IMR-90 (cell line): Measurements from ENCODE around the gene OTOA. TPM values are rescaled to one million over a fixed set of nuclear protein-coding genes. Genes with fewer than 3 reads are reported as not detected.
"Not testable (repeated sequence)": the region's sequence is repeated elsewhere in the genome, so short reads cannot be mapped to it uniquely, and the experiment has no call there.

ENCODE experiments used
- ATAC-seq: fragments of 200-7000 bp; cut with Tn5 transposase; 2 replicates; pipeline ENCODE4 v1.9.1; 2020; ENCODE audit warnings: low read depth, mild to moderate bottlenecking, moderate library complexity
- BruUV-seq: library from RNA; stranded (reverse); fragments of 400-500 nt; replicated peaks from 2 replicates; lab custom pipeline; 2021; lab: Mats Ljungman, UMichigan
- CTCF ChIA-PET: fragments of 300-600 bp; formaldehyde crosslinking; extraction: SDS; loops from one replicate; lab custom pipeline; 2021; ENCODE audit warnings: antibody characterized with exemption; lab: Yijun Ruan, JAX
- POLR2A ChIA-PET: fragments of 300-600 bp; sonication (Branson Sonifier 250); formaldehyde crosslinking; loops from one replicate; lab custom pipeline; 2022; ENCODE audit warnings: antibody characterized with exemption; ENCODE audit not compliant: unreplicated experiment; lab: Charles Lee
- DNase-seq: peaks from one replicate; pipeline ENCODE4 v3.0.0; 2013
- H2AFZ ChIP-seq: replicated peaks from 2 replicates; pipeline ENCODE3; 2013; ENCODE audit warnings: low read length, mild to moderate bottlenecking; ENCODE audit not compliant: poor library complexity
- H2AK5ac ChIP-seq: 2 replicates; pipeline ENCODE4 v1.6.1; 2013; ENCODE audit warnings: low read depth, low read length, inconsistent platforms
- H2AK9ac ChIP-seq: replicated peaks from 2 replicates; pipeline ENCODE3; 2013; ENCODE audit warnings: mild to moderate bottlenecking, low read depth, low read length, moderate library complexity; ENCODE audit not compliant: poor library complexity
- H2BK120ac ChIP-seq: 2 replicates; pipeline ENCODE4 v1.6.1; 2013; ENCODE audit warnings: low read depth, low read length, inconsistent platforms
- H2BK15ac ChIP-seq: 3 replicates; pipeline ENCODE4 v1.6.1; 2013; ENCODE audit warnings: low read depth, low read length, inconsistent platforms
- H2BK20ac ChIP-seq: 2 replicates; pipeline ENCODE4 v1.6.1; 2013; ENCODE audit warnings: low read depth, mild to moderate bottlenecking, inconsistent platforms, low read length, moderate library complexity
- H2BK5ac ChIP-seq: 2 replicates; pipeline ENCODE4 v1.6.1; 2013; ENCODE audit warnings: mild to moderate bottlenecking, low read depth, low read length, inconsistent platforms; ENCODE audit not compliant: poor library complexity, severe bottlenecking
- H3K14ac ChIP-seq: replicated peaks from 2 replicates; pipeline ENCODE4 v1.6.1; 2013; ENCODE audit warnings: low read depth, low read length, inconsistent platforms
- H3K18ac ChIP-seq: 2 replicates; pipeline ENCODE4 v1.6.1; 2013; ENCODE audit warnings: low read depth, low read length, control low read depth
- H3K23ac ChIP-seq: 2 replicates; pipeline ENCODE4 v1.6.1; 2013; ENCODE audit warnings: low read depth, low read length, inconsistent platforms
- H3K27ac ChIP-seq: 2 replicates; pipeline ENCODE4 v1.5.1; 2013; ENCODE audit warnings: mild to moderate bottlenecking, control low read depth, low read length; ENCODE audit not compliant: insufficient read depth
- H3K27me3 ChIP-seq: 2 replicates; pipeline ENCODE4 v1.6.1; 2013; ENCODE audit warnings: low read length; ENCODE audit not compliant: control insufficient read depth, insufficient read depth
- H3K36me3 ChIP-seq: 2 replicates; pipeline ENCODE4 v1.6.1; 2013; ENCODE audit warnings: low read length, mixed read lengths; ENCODE audit not compliant: control insufficient read depth, insufficient read depth
- H3K4ac ChIP-seq: 2 replicates; pipeline ENCODE4 v1.6.1; 2013; ENCODE audit warnings: low read depth, low read length, inconsistent platforms
- H3K4me1 ChIP-seq: 2 replicates; pipeline ENCODE4 v1.6.1; 2013; ENCODE audit warnings: low read length, mixed read lengths; ENCODE audit not compliant: control insufficient read depth, insufficient read depth
- H3K4me2 ChIP-seq: 2 replicates; pipeline ENCODE4 v1.6.1; 2013; ENCODE audit warnings: low read depth, mild to moderate bottlenecking, control low read depth, low read length, moderate library complexity
- H3K4me3 ChIP-seq: 2 replicates; pipeline ENCODE4 v1.5.1; 2013; ENCODE audit warnings: low read depth, mild to moderate bottlenecking, control low read depth, low read length, moderate library complexity; ENCODE audit not compliant: insufficient read depth
- H3K56ac ChIP-seq: 2 replicates; pipeline ENCODE4 v1.6.1; 2013; ENCODE audit warnings: low read length, inconsistent platforms; ENCODE audit not compliant: insufficient read depth; ENCODE audit errors: extremely low read depth
- H3K79me1 ChIP-seq, 2 experiments: 2 replicates each; pipeline ENCODE4 v1.6.1; 2013; ENCODE audit warnings: low read length in 2 of 2, inconsistent platforms in 1 of 2, low read depth in 1 of 2
- H3K9ac ChIP-seq: 2 replicates; pipeline ENCODE4 v1.6.1; 2013; ENCODE audit warnings: low read depth, low read length, control low read depth
- H3K9me1 ChIP-seq: 2 replicates; pipeline ENCODE4 v1.6.1; 2013; ENCODE audit warnings: low read length, inconsistent platforms; ENCODE audit not compliant: insufficient read depth
- H3K9me3 ChIP-seq: 2 replicates; pipeline ENCODE4 v1.6.1; 2013; ENCODE audit warnings: low read length; ENCODE audit not compliant: control insufficient read depth, insufficient read depth
- H4K20me1 ChIP-seq: 2 replicates; pipeline ENCODE4 v1.6.1; 2013; ENCODE audit warnings: low read length, inconsistent platforms; ENCODE audit not compliant: insufficient read depth
- H4K5ac ChIP-seq: 2 replicates; pipeline ENCODE4 v1.6.1; 2013; ENCODE audit warnings: mild to moderate bottlenecking, low read depth, low read length, control low read depth
- H4K8ac ChIP-seq, 2 experiments: 2 replicates each; pipeline ENCODE4 v1.6.1; 2013; ENCODE audit warnings: low read depth in 2 of 2, low read length in 2 of 2, control low read depth in 1 of 2, inconsistent platforms in 1 of 2
- H4K91ac ChIP-seq: 2 replicates; pipeline ENCODE4 v1.6.1; 2013; ENCODE audit warnings: low read depth, low read length, inconsistent platforms; ENCODE audit not compliant: insufficient read depth
- MAFK ChIP-seq: IDR thresholded peaks from 2 replicates; pipeline ENCODE4 v1.6.1; 2012; ENCODE audit warnings: low read depth, low read length, improper control_type of control experiment
- WGBS, 2 experiments: methylation state at CpG; one replicate each; pipeline versions ENCODE4 v1.1.5 to v1.1.7; 2013; ENCODE audit warnings: missing lambda C conversion rate in 2 of 2; ENCODE audit not compliant: insufficient read length in 1 of 2; ENCODE audit errors: extremely low coverage in 2 of 2; 5-methylcytosine and 5-hydroxymethylcytosine counted together
- dilution Hi-C: fragments of 300-500 bp; cut with HindIII; formaldehyde crosslinking; loops from one replicate; pipeline ENCODE4 v1.14.3; 2018; ENCODE audit warnings: low sequenced_read_pairs; ENCODE audit not compliant: unreplicated experiment
- in situ Hi-C: fragments of 300-500 bp; cut with MboI; formaldehyde crosslinking; loops from 3 replicates; pipeline ENCODE4 v1.14.3; 2019; ENCODE audit warnings: low sequenced_read_pairs, inconsistent platforms, mixed read lengths
- intact Hi-C: fragments of 100-400 bp; cut with micrococcal nuclease; formaldehyde crosslinking; loops from 2 replicates; pipeline ENCODE4 v1.10.0; 2022
- polyA plus RNA-seq, 3 experiments: library from polyadenylated mRNA; depleted of rRNA; stranded (reverse); fragments of >200 nt; gene quantifications; 2 replicates each; pipeline ENCODE4 v1.2.3, GENCODE V29; 2012; ENCODE audit warnings: low replicate concordance in 1 of 3
- total RNA-seq: library from RNA; depleted of rRNA; stranded (reverse); fragments of >200 nt; gene quantifications from 2 replicates; pipeline ENCODE4 v1.2.3, GENCODE V29; 2012

OTOA gene
- total and polyA plus RNA-seq, 2 of the 4 experiments (the other 2 are of a cell fraction) = 0.02 TPM; not detected in 1

DNA sequence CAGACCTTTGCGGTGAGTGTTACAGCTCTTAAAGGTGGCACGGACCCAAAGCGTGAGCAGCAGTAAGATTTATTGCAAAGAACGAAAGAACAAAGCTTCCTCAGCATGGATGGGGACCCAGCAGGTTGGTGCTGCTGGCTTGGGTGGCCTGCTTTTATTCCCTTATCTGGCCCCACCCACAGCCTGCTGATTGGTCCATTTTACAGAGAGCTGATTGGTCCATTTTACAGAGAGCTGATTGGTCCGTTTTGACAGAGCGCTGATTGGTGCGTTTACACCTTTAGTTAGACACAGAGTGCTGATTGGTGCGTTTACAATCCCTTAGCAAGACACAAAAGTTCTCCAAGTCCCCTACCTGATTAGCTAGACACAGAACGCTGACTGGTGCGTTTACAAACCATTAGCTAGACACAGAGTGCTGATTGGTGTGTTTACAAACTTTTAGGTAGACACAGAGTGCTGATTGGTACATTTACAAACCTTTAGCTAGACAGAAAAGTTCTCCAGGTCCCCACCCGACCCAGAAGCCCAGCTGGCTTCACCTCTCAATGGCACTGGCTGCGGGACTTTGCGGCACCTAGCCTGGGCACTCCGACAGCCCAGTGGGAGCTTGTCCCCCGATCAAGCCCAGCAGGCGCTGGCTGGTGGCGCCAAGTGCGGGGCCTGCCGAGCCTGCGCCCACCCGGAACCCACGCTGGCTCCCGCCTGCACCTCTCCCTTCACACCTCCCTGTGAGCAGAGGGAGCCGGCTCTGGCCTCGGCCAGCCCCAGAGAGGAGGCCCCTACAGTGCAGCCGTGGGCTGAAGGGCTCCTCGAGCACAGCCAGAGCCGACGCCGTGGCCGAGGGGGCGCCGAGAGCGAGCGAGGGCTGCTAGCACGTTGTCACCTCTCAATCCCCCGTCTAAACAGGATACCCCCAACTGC is 33.9 kb upstream of the OTOA start:
- H4K91ac ChIP-seq, H3K18ac ChIP-seq, DNase-seq, H3K56ac ChIP-seq, H4K8ac ChIP-seq, H3K23ac ChIP-seq, H4K5ac ChIP-seq, H3K9me1 ChIP-seq, BruUV-seq, H2BK5ac ChIP-seq, H3K14ac ChIP-seq, H2AFZ ChIP-seq, POLR2A ChIA-PET, H3K9me3 ChIP-seq, CTCF ChIA-PET, intact Hi-C loops, in situ Hi-C loops, H3K4ac ChIP-seq, H2BK15ac ChIP-seq, H3K27ac ChIP-seq, H2BK120ac ChIP-seq, ATAC-seq, H3K4me1 ChIP-seq, H3K27me3 ChIP-seq, dilution Hi-C loops, H2AK9ac ChIP-seq, H3K4me2 ChIP-seq, H3K9ac ChIP-seq, H4K20me1 ChIP-seq, H2AK5ac ChIP-seq, H3K4me3 ChIP-seq: not testable (repeated sequence)
- H3K79me1 ChIP-seq = peaks cover 12 to 49% of the 10 kb centered on the region in 2 experiments
- WGBS, 2 experiments = 95% methylated on average over 7 of the region's 37 CpGs; no CpG with 5 or more reads in 1 of the 2 experiments
- peak overlapping the region; percentile 9; the same call in 1 of the 2 replicates for H2BK20ac ChIP-seq
- H3K36me3 ChIP-seq = peaks cover 15% of the 10 kb centered on the region
- peak; percentile 37 for TF ChIP-seq MAFK

DNA sequence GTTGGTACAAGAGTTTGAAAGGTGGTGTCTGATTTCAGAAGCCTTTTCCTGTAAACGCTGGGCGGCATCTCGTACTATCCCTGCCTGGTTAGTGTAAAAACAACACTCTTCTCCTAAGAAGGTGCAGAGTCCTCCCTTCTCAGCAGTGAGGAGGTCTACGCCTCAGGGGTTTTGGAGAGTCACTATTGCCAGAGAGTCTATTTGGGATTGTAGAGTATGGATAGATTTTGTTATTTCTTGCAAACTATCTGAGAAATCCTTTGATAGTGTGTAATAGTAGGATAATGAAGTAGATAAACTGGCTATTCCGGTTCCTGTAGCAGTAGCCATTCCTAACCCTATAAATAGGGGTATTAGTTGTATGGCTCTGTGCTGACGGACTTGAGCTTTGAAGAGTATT is 32.9 kb upstream of the OTOA start:
- intact Hi-C loops, H4K5ac ChIP-seq, H3K56ac ChIP-seq, H4K8ac ChIP-seq, in situ Hi-C loops, H3K4ac ChIP-seq, POLR2A ChIA-PET, H4K91ac ChIP-seq, H2AK9ac ChIP-seq, H3K9ac ChIP-seq, H3K18ac ChIP-seq, H2AK5ac ChIP-seq, CTCF ChIA-PET, H3K23ac ChIP-seq, dilution Hi-C loops, H3K9me3 ChIP-seq, H3K27ac ChIP-seq, H3K14ac ChIP-seq, H3K4me2 ChIP-seq, H2AFZ ChIP-seq, H2BK5ac ChIP-seq, H2BK20ac ChIP-seq, H2BK15ac ChIP-seq, H3K27me3 ChIP-seq, BruUV-seq, ATAC-seq, H3K4me1 ChIP-seq, H3K4me3 ChIP-seq, H2BK120ac ChIP-seq, H3K9me1 ChIP-seq, DNase-seq, H4K20me1 ChIP-seq: not testable (repeated sequence)
- no CpG with 5 or more reads among the region's 6 CpGs for WGBS, 2 experiments
- Histone ChIP-seq H3K36me3 (peaks cover 16% of the 10 kb centered on the region; the same call in 1 of the 2 replicates), H3K79me1 (peaks cover 5 to 44% of the 10 kb centered on the region in 2 experiments; a peak in 3 of 4 replicates)
